Activated naive CD4-positive, alpha-beta T cell treated with anti-CD3 and anti-CD28 coated beads, Interleukin-2, amount 10 ng/mL, durations not matched to agents 7 days and 5 days (primary cell): ENCODE results near the gene MBD3.

Experiments
- CTCF ChIA-PET: fragments of 350-600 bp; sonication (Branson Sonifier 250); formaldehyde crosslinking; loops from one replicate; lab custom pipeline; 2021; ENCODE audit warnings: antibody characterized with exemption; lab: Charles Lee
- DNase-seq: peaks from one replicate; pipeline ENCODE4 v3.0.0-alpha.2; 2020
- H3K27ac Mint-ChIP-seq: one replicate; pipeline ENCODE4 v1.8.0; 2021; ENCODE audit warnings: mild to moderate bottlenecking, moderate library complexity, mixed read lengths
- H3K27me3 Mint-ChIP-seq: one replicate; pipeline ENCODE4 v1.8.0; 2021; ENCODE audit warnings: mild to moderate bottlenecking, mixed read lengths
- H3K36me3 Mint-ChIP-seq: one replicate; pipeline ENCODE4 v1.8.0; 2021; ENCODE audit warnings: mixed read lengths
- H3K4me1 Mint-ChIP-seq: one replicate; pipeline ENCODE4 v1.8.0; 2021; ENCODE audit warnings: mixed read lengths
- H3K4me3 Mint-ChIP-seq: one replicate; pipeline ENCODE4 v1.8.0; 2021; ENCODE audit warnings: mild to moderate bottlenecking, moderate library complexity, mixed read lengths
- H3K9me3 Mint-ChIP-seq: one replicate; pipeline ENCODE4 v1.8.0; 2021; ENCODE audit warnings: mixed read lengths

Gene MBD3

DNA sequence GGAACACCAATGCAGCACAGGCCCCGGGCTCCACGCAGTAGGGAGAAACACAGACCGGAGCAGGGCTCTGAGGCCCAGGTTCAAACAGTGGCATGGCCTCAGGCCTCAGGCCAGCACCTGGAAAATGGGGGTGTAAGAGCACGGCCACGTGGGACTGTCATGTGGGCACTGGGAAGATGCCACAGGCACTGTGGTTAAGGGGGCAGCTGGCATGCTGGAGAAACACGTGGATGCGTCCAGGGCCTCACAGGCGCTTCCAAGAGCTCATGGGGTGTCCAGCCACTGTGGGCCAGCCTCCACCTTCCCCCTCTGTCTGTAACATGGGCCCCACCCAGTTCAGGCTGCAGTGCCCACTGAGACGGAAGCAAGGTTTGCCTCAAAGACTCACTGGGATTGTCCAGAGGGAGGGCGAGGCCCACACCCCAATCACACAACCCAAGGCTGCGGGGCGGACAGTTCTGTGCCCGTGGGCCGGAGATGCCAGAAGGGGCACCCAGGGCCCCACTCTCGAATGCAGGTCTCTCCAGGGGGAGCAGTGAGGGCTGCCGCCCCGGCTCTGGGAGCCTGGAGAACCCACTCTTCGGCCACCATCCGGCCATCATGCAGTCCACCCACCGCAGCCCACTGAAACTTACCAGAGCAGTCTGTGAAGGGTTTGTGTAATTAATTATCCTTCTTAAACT, 6.3 kb upstream of the MBD3 start:
- CTCF ChIA-PET: no interaction called here
- Mint-ChIP-seq H3K4me1 (peaks cover 13% of the 10 kb centered on the region), H3K9me3 (no peaks in the 10 kb centered on the region), H3K27me3 (no peaks in the 10 kb centered on the region), H3K27ac (no peak overlapping the region), H3K36me3 (peaks cover 16% of the 10 kb centered on the region), H3K4me3 (no peak overlapping the region)
- no peak for DNase-seq

DNA sequence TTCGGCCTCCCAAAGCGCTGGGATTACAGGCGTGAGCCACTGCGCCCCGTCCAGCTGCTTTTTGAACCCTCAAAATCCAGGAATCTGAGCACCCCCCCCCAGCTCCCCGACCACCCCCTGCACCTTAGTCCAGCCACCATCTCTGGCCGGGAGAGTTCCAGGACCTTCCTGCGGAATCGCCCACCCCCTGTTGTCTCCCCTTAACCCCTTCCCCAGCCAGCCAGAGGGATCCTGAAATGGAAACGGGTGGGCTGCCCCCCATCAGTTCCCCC, 772 bp upstream of the MBD3 start:
- CTCF ChIA-PET: interaction anchor here (1.4 to 1.9 kb wide), 3 partner anchors 9 to 13 kb away, joined by 3 to 7 read pairs (median 4); no protein-coding TSS in a partner anchor
- Mint-ChIP-seq H3K9me3 (no peaks in the 10 kb centered on the region), H3K27ac (peak overlapping the region; percentile 89), H3K36me3 (peaks cover 13% of the 10 kb centered on the region), H3K4me3 (peak overlapping the region; percentile 86), H3K4me1 (peaks cover 23% of the 10 kb centered on the region), H3K27me3 (no peaks in the 10 kb centered on the region)
- no peak for DNase-seq

DNA sequence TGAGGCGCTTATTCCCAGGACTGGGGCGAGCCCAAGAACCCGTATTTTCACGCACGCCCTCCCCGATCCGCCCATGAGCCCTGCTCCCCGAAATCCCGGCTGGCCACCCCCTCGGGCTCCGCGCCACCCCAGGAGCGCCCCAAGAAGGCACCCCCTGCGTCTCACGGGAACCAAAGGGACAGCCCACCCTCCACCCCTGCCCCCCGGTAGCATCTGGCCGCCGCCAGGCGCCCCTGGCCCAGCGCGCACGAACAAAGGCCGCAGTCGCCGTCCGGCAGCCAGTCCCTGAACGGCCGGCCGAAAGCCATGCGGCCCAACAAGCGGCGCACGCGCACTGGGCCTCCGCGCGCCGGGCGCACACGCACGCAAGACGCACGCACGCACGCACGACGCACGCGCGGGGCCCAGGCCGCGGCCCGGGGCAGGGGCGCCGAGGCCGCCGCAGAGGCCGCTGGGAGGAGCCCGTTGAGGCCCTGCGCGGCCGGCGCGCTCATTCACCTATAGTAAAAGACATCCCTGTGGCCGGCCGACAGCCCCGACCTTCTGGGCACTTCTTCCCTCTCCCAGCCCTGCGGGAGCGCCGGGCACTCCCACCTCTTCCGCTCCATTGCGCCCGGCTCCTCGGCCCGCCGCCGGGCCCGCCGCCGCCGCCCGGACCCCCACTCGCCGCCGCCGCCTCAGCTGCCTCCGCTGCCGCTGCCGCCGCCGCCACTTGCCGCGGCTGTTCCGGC, 476 bp downstream of the MBD3 start:
- H3K4me1 Mint-ChIP-seq: peaks cover 23% of the 10 kb centered on the region
- H3K27me3 Mint-ChIP-seq: no peaks in the 10 kb centered on the region
- H3K36me3 Mint-ChIP-seq: peaks cover 8% of the 10 kb centered on the region
- CTCF ChIA-PET: interaction anchor here (1.5 to 1.9 kb wide), 3 partner anchors 10 to 80 kb away, joined by 4 to 7 read pairs (median 7); no protein-coding TSS in a partner anchor
- peak overlapping the region; percentile 80 for H3K4me3 Mint-ChIP-seq
- DNase-seq: peak; percentile 85
- no peaks in the 10 kb centered on the region for H3K9me3 Mint-ChIP-seq
- peak overlapping the region; percentile 89 for H3K27ac Mint-ChIP-seq

DNA sequence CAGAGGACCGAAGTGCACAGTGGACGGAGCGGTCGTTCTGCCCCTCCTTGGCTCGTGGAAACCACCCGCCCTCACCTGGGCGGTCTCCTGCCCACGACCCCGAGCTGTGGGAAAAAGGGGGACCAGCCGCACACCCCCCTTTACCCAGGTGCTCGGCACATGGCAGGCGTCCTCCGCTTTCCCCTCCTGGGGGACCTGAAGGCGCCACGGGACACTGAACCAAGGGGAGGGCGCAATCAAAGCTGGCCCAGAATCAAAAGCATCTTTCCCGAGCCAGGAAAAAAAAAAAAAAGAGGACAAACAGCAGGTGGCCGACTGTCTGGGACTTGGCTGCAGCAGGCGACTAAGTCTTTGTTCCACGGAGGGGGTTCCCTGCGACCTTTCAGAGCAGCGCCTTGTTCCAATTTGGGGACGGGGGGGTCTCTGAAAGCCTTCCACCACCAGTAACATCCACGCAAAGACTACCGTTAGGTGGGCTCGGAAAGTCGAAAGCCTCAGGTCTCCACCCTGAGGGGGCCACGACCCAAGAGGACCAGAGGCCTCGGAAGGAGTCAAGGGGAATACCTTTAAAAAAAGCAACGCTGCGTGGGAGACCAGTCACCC, 1.1 kb downstream of the MBD3 start:
- no peak for DNase-seq
- peaks cover 23% of the 10 kb centered on the region for H3K4me1 Mint-ChIP-seq
- H3K9me3 Mint-ChIP-seq: no peaks in the 10 kb centered on the region
- CTCF ChIA-PET: interaction anchor here (1.2 to 1.7 kb wide), 4 partner anchors 14 to 81 kb away, joined by 3 to 7 read pairs (median 4); no protein-coding TSS in a partner anchor
- H3K27me3 Mint-ChIP-seq: no peaks in the 10 kb centered on the region
- peak overlapping the region; percentile 80 for H3K4me3 Mint-ChIP-seq
- peak overlapping the region; percentile 89 for H3K27ac Mint-ChIP-seq
- H3K36me3 Mint-ChIP-seq: peaks cover 7% of the 10 kb centered on the region

DNA sequence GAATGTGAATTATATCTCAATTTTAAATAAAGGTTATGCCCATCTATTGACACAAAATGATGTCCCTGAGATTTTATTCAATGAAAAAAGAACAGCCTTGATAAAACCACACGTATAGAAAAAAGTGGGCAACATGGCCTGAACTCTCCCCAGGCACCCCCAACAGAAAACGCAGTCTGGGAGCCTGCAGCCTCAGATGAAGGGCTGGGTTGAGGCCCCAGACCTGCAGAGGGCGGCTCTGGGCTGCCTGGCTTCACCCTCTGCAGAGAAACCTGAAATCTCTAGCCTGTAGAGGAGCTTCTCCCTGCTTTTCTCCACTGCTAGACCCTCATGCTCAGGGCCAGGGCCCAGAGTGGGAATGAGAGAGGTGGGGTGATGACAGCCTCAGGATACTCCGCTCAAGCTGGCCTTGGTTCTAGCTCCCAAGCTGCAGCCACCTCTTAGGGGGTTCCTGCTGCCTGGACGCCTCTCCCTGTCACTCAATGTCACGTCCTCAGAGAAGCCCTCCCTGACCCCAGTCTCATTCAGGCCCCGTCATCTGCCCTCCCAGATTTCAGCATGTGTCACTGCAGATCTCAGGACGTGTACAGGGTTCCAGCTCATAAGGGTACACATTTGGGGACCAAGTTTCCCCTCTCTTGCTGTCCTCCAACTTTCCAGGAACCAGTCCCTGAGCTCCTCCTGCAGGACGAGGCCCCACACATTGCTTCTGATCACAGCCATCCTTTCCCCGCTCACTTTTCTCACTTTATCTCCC, 1.8 kb downstream of the MBD3 start:
- H3K4me1 Mint-ChIP-seq: peaks cover 23% of the 10 kb centered on the region
- H3K27me3 Mint-ChIP-seq: no peaks in the 10 kb centered on the region
- CTCF ChIA-PET: interaction anchor here (0.5 to 1.7 kb wide), 5 partner anchors 15 to 81 kb away, joined by 3 to 7 read pairs (median 4); no protein-coding TSS in a partner anchor
- H3K9me3 Mint-ChIP-seq: no peaks in the 10 kb centered on the region
- peak overlapping the region; percentile 89 for H3K27ac Mint-ChIP-seq
- peaks cover 6% of the 10 kb centered on the region for H3K36me3 Mint-ChIP-seq
- DNase-seq: peak; percentile 56
- H3K4me3 Mint-ChIP-seq: peak overlapping the region; percentile 80

DNA sequence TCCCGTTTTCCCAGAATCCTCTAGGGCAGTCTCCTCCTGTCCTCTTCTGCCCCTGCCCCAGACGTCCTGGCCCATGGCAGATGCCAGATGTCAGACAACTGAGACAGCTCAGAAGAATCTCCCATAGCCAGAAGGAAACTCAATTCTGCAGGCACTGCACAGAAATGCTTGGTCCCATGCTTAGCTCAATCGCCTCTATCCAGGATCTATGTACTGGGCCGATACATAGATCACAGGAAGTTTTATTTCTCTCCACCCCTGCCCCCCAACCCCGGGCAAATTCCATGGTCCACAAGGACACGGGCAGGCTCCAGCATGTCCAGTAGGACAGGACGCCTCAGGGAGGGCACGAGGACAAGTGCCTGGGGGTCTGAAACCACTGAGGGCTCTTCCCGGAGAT, 4.8 kb downstream of the MBD3 start:
- CTCF ChIA-PET: interaction anchor here (0.9 kb wide), 1 partner anchor 239 kb away, joined by 3 read pairs; no protein-coding TSS in a partner anchor
- no peaks in the 10 kb centered on the region for H3K9me3 Mint-ChIP-seq
- H3K4me1 Mint-ChIP-seq: peaks cover 18% of the 10 kb centered on the region
- no peak for DNase-seq
- H3K36me3 Mint-ChIP-seq: peaks cover 14% of the 10 kb centered on the region
- H3K4me3 Mint-ChIP-seq: no peak overlapping the region
- H3K27ac Mint-ChIP-seq: no peak overlapping the region
- H3K27me3 Mint-ChIP-seq: no peaks in the 10 kb centered on the region

DNA sequence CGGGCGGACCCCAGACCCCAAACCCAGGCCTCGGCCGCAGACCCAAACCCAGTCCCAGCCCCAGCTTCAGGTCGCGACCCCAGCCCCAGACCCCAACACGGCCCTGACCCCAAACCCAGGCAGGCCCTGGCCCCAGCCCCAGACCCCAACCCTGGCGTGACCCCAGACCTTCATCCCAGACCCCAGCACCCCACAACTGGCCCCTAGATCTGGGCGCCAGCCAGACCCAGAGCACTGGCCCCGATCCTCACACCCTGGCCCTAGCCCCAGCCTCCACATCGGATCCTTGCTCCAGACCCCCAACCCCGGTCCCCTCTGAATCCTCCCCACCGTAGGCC, 7.5 kb downstream of the MBD3 start:
- no peak overlapping the region for H3K27ac Mint-ChIP-seq
- peaks cover 23% of the 10 kb centered on the region for H3K36me3 Mint-ChIP-seq
- H3K4me3 Mint-ChIP-seq: no peak overlapping the region
- no peaks in the 10 kb centered on the region for H3K9me3 Mint-ChIP-seq
- DNase-seq: no peak
- no peaks in the 10 kb centered on the region for H3K27me3 Mint-ChIP-seq
- CTCF ChIA-PET: no interaction called here
- H3K4me1 Mint-ChIP-seq: peaks cover 5% of the 10 kb centered on the region

DNA sequence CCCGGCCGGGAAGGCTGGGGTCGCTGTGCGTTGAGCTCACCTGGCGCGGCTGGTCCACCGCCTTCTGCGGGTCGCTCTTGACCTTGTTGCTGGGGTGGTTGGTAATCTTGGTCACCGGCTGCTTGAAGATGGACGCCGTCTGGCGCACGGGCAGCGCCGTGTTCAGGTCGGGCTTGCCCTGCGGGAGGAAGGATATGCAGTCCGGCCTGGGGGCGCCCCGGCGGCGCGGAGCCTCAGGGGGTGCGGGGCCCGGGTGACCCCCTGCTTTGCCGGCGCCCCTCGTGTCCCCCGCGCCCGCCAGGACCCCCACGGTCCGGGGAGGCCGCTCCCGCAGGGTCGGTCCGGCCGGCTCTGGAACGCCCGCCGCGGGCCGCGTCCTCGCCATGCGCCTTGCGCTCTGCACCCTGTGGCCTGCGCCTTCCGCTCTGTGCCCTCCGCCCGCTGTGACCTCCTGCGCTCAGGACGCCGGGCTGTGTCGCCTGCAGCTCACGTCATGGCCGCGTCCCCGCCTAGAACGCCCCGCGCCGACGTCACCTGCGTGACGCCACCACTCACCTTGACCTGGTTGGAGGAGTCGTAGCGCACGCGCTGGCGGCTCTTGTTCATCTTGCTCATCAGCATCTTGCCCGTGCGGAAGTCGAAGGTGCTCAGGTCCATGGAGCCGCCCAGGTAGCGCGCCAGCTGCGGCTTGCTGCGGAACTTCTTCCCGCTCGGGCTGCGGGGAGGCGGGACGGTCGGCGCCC, 8.0 kb downstream of the MBD3 start:
- H3K36me3 Mint-ChIP-seq: peaks cover 26% of the 10 kb centered on the region
- no peak overlapping the region for H3K4me3 Mint-ChIP-seq
- no peak overlapping the region for H3K27ac Mint-ChIP-seq
- H3K9me3 Mint-ChIP-seq: no peaks in the 10 kb centered on the region
- H3K4me1 Mint-ChIP-seq: peaks cover 2% of the 10 kb centered on the region
- CTCF ChIA-PET: interaction anchor here (1.6 kb wide), 1 partner anchor 88 kb away, joined by 4 read pairs; no protein-coding TSS in a partner anchor
- no peak for DNase-seq
- H3K27me3 Mint-ChIP-seq: no peaks in the 10 kb centered on the region

DNA sequence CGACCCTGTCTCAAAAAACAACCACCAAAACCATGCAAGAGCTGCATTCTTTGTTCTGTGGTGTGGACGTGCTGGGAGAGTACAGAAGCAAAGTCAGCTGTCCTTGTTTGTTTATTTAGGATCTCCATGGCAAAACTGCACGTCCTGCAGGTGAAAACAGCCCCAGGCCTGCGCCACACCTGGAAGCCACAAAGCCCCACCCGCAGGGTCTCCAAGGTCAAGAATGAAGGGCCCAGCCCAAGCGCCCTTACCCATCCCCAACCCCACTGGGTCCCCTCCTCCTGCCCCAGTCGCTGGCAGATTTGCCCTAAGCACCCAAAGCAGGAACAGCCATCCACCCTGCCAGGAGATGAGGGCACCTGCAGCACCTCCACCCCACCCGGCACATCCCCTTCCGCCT, 10.5 kb downstream of the MBD3 start:
- peaks cover 30% of the 10 kb centered on the region for H3K36me3 Mint-ChIP-seq
- no peaks in the 10 kb centered on the region for H3K4me1 Mint-ChIP-seq
- no peak for DNase-seq
- no peaks in the 10 kb centered on the region for H3K9me3 Mint-ChIP-seq
- CTCF ChIA-PET: interaction anchor here (0.6 kb wide), 1 partner anchor 78 kb away, joined by 3 read pairs; no protein-coding TSS in a partner anchor
- H3K4me3 Mint-ChIP-seq: no peak overlapping the region
- H3K27ac Mint-ChIP-seq: no peak overlapping the region
- H3K27me3 Mint-ChIP-seq: no peaks in the 10 kb centered on the region

DNA sequence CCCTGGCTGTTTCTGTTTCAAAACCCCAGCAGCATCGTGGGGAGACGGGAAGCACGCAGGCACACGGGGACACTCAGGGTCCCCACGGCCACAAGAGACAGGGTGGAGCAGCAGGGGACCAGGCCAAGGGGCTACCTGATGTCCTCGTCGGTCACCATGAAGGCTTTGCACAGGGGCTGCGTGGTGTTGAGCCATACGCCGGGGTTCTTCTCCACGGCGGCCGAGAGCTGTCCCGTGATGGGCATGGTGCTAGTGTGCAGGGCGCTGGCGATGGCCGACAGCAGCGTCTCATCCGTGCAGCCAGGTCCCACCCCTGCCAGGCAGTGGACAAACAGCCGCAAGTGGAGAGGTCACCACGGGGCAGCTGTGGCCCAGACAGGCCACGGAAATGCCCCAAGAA, 11.7 kb downstream of the MBD3 start:
- no peaks in the 10 kb centered on the region for H3K27me3 Mint-ChIP-seq
- H3K4me1 Mint-ChIP-seq: no peaks in the 10 kb centered on the region
- no peak overlapping the region for H3K4me3 Mint-ChIP-seq
- H3K36me3 Mint-ChIP-seq: peaks cover 30% of the 10 kb centered on the region
- CTCF ChIA-PET: no interaction called here
- no peak for DNase-seq
- no peak overlapping the region for H3K27ac Mint-ChIP-seq
- no peaks in the 10 kb centered on the region for H3K9me3 Mint-ChIP-seq

DNA sequence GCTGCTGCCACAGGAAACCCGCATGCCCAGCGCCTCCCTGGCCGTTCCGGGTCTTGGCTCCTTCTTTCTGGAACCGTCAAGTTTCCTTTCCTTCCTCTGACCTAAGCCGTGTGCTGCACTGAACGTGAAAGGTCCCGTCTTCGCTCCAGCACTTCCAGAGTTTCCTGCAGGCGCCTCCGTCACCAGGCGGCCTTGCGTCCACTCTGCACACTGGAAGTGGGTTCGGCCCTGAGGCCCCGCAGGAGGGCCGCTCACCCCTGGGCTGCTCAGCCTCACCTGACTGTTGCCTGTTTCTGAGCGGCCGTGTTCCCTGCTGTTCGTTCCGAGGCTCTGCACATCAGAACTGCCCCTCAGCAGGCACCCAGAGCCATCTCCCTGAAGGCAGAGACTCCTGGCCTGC, 12.3 kb downstream of the MBD3 start:
- Mint-ChIP-seq H3K9me3 (no peaks in the 10 kb centered on the region), H3K4me3 (no peak overlapping the region), H3K27ac (no peak overlapping the region), H3K27me3 (no peaks in the 10 kb centered on the region), H3K36me3 (peaks cover 27% of the 10 kb centered on the region), H3K4me1 (no peaks in the 10 kb centered on the region)
- CTCF ChIA-PET: interaction anchor here (0.6 kb wide), 1 partner anchor 245 kb away, joined by 3 read pairs; no protein-coding TSS in a partner anchor
- DNase-seq: no peak

DNA sequence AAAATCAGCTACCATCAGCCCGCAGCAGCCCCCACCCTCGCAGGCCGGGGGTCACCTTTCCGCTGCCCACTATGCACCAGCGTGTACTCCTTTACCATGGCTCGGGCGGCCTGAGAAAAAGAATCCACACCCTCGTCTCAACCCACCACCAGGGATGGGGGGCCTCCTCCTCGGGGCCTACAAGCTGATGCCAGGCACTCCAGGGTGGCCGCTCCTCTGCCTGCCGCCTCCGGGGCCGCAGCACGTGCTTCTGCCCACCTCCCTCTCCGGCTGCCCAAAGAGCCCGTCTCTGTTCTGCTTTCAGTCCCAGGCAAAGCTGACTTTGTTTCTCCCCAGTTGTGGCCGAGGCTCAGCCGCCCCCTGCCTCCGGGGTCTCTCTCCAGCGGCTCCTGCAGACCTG, 13.4 kb downstream of the MBD3 start:
- no peak overlapping the region for H3K4me3 Mint-ChIP-seq
- H3K9me3 Mint-ChIP-seq: no peaks in the 10 kb centered on the region
- H3K4me1 Mint-ChIP-seq: no peaks in the 10 kb centered on the region
- H3K27me3 Mint-ChIP-seq: no peaks in the 10 kb centered on the region
- peaks cover 21% of the 10 kb centered on the region for H3K36me3 Mint-ChIP-seq
- CTCF ChIA-PET: no interaction called here
- DNase-seq: no peak
- H3K27ac Mint-ChIP-seq: no peak overlapping the region

DNA sequence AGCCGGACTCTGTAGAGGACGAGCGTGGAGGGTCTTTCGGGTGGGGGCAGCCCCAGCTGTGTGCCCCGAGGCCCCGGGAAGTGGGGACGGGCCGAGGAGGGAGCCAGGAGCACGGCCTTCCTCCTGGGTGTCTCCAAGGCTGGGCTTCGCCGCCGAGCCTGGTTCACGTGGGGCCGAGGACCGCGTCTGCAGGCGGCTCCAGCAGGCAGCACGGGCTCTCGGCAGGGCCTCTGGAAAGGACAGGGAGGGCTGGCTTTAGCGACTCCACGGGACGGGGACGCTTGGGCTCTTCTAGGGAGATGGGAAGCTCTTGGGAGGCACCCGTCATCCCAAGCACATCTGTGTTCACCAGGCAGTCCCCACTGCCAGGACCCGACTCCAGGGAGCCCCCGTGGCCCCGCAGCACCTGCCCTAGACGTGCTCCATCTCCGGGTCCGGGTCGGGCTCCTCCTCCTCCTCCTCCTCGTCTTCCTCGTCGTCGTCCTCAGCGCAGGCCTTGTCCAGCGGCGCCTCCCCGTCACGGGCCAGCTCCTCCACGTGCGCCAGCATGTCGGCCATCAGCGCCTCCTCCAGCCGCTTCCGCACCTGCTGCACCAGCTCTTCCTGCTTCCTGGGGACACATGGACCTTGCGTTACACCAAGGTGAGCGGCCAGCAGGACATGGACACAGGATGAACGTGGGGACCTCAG, 14.6 kb downstream of the MBD3 start:
- DNase-seq: no peak
- Mint-ChIP-seq H3K9me3 (no peaks in the 10 kb centered on the region), H3K4me1 (no peaks in the 10 kb centered on the region), H3K27ac (no peak overlapping the region), H3K27me3 (no peaks in the 10 kb centered on the region), H3K36me3 (peaks cover 18% of the 10 kb centered on the region), H3K4me3 (no peak overlapping the region)
- CTCF ChIA-PET: no interaction called here
